Endothelial cell of umbilical vein (primary cell): ENCODE measurements around the gene AWAT2.

Experiments
- EZH2 ChIP-seq: IDR thresholded peaks from 2 replicates; pipeline ENCODE4 v1.6.1; 2012; ENCODE audit warnings: borderline replicate concordance, low read depth, mild to moderate bottlenecking, moderate library complexity, low read length, inconsistent platforms; ENCODE audit not compliant: severe bottlenecking
- POLR2AphosphoS5 ChIP-seq: IDR thresholded peaks from 2 replicates; pipeline ENCODE4 v1.6.1; 2012; ENCODE audit warnings: low read depth, mild to moderate bottlenecking, control low read depth, low read length, moderate library complexity; ENCODE audit not compliant: insufficient read depth
- TF ChIP-seq, protein P1 (sequence below), 2 donors: IDR thresholded peaks; 1 replicate in 1 of 2; 2 replicates in 1 of 2; pipeline ENCODE4 v1.5.1; 2011; ENCODE audit warnings: low read length in 2 of 2, mild to moderate bottlenecking in 2 of 2, moderate library complexity in 2 of 2, control low read depth in 1 of 2, inconsistent platforms in 1 of 2, low read depth in 1 of 2; ENCODE audit not compliant: insufficient read depth in 1 of 2; ENCODE audit errors: extremely low read depth in 1 of 2
- TF ChIP-seq, protein P2 (sequence below): IDR thresholded peaks from 2 replicates; pipeline ENCODE4 v1.6.1; 2011; ENCODE audit not compliant: insufficient read depth, insufficient read length

DNA sequence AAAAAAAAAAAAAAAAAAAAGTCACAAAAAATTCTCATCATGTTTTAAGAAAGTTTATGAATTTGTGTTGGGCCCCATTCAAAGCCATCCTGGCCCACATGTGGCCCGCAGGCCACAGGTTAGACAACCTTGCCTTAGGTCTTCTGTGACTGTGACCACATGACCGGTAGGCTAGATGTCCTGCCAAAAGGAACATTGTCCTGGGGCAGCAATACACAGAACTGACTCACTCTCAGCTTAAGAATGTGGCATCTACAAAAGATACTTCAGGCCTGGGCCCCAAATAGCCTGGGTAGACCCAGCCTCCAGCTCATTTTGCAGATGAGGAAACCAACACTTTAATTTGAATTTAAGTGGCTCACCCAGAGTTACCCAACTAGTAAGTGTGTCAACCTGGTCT is 10.0 kb downstream of the AWAT2 start:
- TF ChIP-seq, protein P1, sequence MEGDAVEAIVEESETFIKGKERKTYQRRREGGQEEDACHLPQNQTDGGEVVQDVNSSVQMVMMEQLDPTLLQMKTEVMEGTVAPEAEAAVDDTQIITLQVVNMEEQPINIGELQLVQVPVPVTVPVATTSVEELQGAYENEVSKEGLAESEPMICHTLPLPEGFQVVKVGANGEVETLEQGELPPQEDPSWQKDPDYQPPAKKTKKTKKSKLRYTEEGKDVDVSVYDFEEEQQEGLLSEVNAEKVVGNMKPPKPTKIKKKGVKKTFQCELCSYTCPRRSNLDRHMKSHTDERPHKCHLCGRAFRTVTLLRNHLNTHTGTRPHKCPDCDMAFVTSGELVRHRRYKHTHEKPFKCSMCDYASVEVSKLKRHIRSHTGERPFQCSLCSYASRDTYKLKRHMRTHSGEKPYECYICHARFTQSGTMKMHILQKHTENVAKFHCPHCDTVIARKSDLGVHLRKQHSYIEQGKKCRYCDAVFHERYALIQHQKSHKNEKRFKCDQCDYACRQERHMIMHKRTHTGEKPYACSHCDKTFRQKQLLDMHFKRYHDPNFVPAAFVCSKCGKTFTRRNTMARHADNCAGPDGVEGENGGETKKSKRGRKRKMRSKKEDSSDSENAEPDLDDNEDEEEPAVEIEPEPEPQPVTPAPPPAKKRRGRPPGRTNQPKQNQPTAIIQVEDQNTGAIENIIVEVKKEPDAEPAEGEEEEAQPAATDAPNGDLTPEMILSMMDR (IDR thresholded peaks at IDR 0.05; ENCODE audit: extremely low read depth in 1 of 2, insufficient read depth in 1 of 2, low read depth in 1 of 2, low read length in 2 of 2): no peak
- TF ChIP-seq, protein P2, sequence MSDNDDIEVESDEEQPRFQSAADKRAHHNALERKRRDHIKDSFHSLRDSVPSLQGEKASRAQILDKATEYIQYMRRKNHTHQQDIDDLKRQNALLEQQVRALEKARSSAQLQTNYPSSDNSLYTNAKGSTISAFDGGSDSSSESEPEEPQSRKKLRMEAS: no peak
- TF ChIP-seq POLR2AphosphoS5 (no peak), EZH2 (no peak)
